A673 (cell line): ENCODE data around the gene ZFP30. TPM values are rescaled to one million over a fixed set of nuclear protein-coding genes. Genes with fewer than 3 reads are reported as not detected.

Source experiments
- BruUV-seq: library from RNA; stranded (reverse); fragments of 400-500 nt; replicated peaks from 2 replicates; lab custom pipeline; 2021; lab: Mats Ljungman, UMichigan
- CTCF ChIA-PET: fragments of 300-600 bp; sonication (Branson Sonifier 250); formaldehyde crosslinking; loops from one replicate; lab custom pipeline; 2022; ENCODE audit warnings: antibody characterized with exemption; lab: Charles Lee
- POLR2A ChIA-PET: fragments of 300-600 bp; sonication (Branson Sonifier 250); formaldehyde crosslinking; loops from one replicate; lab custom pipeline; 2022; ENCODE audit warnings: antibody characterized with exemption; ENCODE audit not compliant: low non-redundant PET; lab: Charles Lee
- DNase-seq: peaks from one replicate; pipeline ENCODE4 v3.0.0-alpha.2; 2015; ENCODE audit warnings: low spot score
- H3K27ac ChIP-seq: fragments of 200-600 bp; sonication (generic); 2 replicates; pipeline ENCODE4 v1.5.1; 2016; ENCODE audit warnings: mixed run types, low read depth, mild to moderate bottlenecking, mixed read lengths, antibody characterized with exemption, low read length; ENCODE audit not compliant: poor library complexity, severe bottlenecking
- H3K27me3 ChIP-seq: fragments of 200-600 bp; sonication (generic); replicated peaks from 2 replicates; pipeline ENCODE4 v1.6.1; 2017; ENCODE audit warnings: mixed run types, low read depth, mild to moderate bottlenecking, mixed read lengths, antibody characterized with exemption, low read length; ENCODE audit not compliant: insufficient read depth, poor library complexity
- H3K36me3 ChIP-seq: fragments of 200-600 bp; sonication (generic); 2 replicates; pipeline ENCODE4 v1.6.1; 2016; ENCODE audit warnings: mixed run types, mild to moderate bottlenecking, mixed read lengths, antibody characterized with exemption, low read length; ENCODE audit not compliant: insufficient read depth, poor library complexity, severe bottlenecking
- H3K4me1 ChIP-seq: fragments of 200-600 bp; sonication (generic); 2 replicates; pipeline ENCODE4 v1.6.1; 2017; ENCODE audit warnings: mixed run types, mild to moderate bottlenecking, mixed read lengths, antibody characterized with exemption, low read length; ENCODE audit not compliant: insufficient read depth, poor library complexity, severe bottlenecking
- H3K4me3 ChIP-seq: fragments of 200-600 bp; sonication (generic); 2 replicates; pipeline ENCODE4 v1.5.1; 2016; ENCODE audit warnings: low read depth, mixed run types, mild to moderate bottlenecking, mixed read lengths, low read length; ENCODE audit not compliant: poor library complexity, severe bottlenecking
- H3K9me3 ChIP-seq: fragments of 200-600 bp; sonication (generic); 2 replicates; pipeline ENCODE4 v1.6.1; 2016; ENCODE audit warnings: mixed run types, low read depth, mild to moderate bottlenecking, mixed read lengths, antibody characterized with exemption, low read length; ENCODE audit not compliant: poor library complexity, severe bottlenecking
- CTCF ChIP-seq: fragments of 300-800, 200-600 bp; sonication (generic); conservative IDR thresholded peaks from 2 replicates; pipeline ENCODE4 v1.5.1; 2017; ENCODE audit warnings: low read depth, mild to moderate bottlenecking, antibody characterized with exemption, low read length, moderate library complexity, mixed read lengths
- EZH2 ChIP-seq: fragments of 200-600 bp; sonication (generic); IDR thresholded peaks from 2 replicates; pipeline ENCODE4 v1.6.1; 2017; ENCODE audit warnings: borderline replicate concordance, low read depth, mild to moderate bottlenecking, mixed read lengths, antibody characterized with exemption, low read length; ENCODE audit not compliant: poor library complexity, severe bottlenecking
- intact Hi-C: fragments of 100-400 bp; cut with micrococcal nuclease; formaldehyde crosslinking; loops from one replicate; pipeline ENCODE4 v1.10.0; 2022; ENCODE audit not compliant: unreplicated experiment
- total RNA-seq: library from RNA; stranded (reverse); gene quantifications from 2 replicates; pipeline ENCODE4 v1.2.3, GENCODE V29; 2021

ZFP30 gene
- total RNA-seq, 1 experiment from 2014 or later, result 15.2 TPM

GRCh38 chr19:37565370-37565669 is 89.9 kb downstream of the ZFP30 start:
- Histone ChIP-seq H3K27ac (no peak overlapping the region), H3K9me3 (peaks cover 80% of the 10 kb centered on the region), H3K4me3 (no peak overlapping the region), H3K36me3 (peaks cover 13% of the 10 kb centered on the region), H3K4me1 (no peaks in the 10 kb centered on the region), H3K27me3 (no peaks in the 10 kb centered on the region)
- TF ChIP-seq CTCF (no peak), EZH2 (no peak)
- BruUV-seq, result no TSS peak
- POLR2A ChIA-PET, result no interaction called here
- DNase-seq, result no peak
- CTCF ChIA-PET, result no interaction called here
- intact Hi-C loops, result no loop called here

DNA sequence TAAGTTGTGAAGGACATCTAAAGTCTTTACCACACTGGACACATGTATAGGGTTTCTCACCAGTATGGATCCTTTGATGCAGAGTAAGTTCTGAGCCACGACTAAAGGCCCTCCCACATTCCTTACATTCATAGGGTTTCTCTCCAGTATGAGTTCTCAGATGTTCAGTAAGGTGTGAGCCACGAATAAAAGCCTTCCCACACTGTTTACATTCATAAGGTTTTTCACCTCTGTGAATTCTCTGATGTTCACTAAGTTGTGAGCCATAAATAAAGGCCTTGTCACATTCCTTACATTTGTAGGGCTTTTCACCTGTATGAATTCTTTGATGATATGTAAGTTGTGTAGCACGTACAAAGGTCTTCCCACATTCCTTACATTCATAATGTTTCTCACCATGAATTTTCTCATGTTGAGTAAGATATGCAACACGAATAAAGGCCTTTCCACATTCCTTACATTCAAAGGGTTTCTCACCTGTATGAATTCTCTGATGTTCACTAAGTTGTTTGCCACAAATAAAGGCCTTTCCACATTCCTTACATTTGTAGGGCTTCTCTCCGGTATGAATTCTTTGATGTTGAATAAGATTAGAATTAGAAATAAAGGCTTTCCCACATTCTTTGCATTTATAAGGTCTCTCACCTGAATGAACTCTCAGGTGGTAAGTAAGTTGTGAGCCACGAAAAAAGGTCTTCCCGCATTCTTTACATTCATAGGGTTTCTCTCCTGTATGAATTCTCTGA is 90.5 kb downstream of the ZFP30 start:
- no peak overlapping the region for H3K27ac ChIP-seq
- intact Hi-C loops, result no loop called here
- peaks cover 81% of the 10 kb centered on the region for H3K9me3 ChIP-seq
- no peaks in the 10 kb centered on the region for H3K27me3 ChIP-seq
- H3K4me1 ChIP-seq, result no peaks in the 10 kb centered on the region
- no TSS peak for BruUV-seq
- ChIA-PET POLR2A (no interaction called here), CTCF (no interaction called here)
- H3K36me3 ChIP-seq, result peaks cover 13% of the 10 kb centered on the region
- H3K4me3 ChIP-seq, result no peak overlapping the region
- TF ChIP-seq CTCF (no peak), EZH2 (no peak)
- DNase-seq, result no peak

Other genes with a start within 250 kb of the ZFP30 start
- 7.1 and 9.5 TPM in 2 replicates for gene ZNF569, start 188.0 kb downstream of the ZFP30 start, total RNA-seq
- 5.0 and 5.4 TPM in 2 replicates for gene ZNF570, start 186.1 kb downstream of the ZFP30 start, total RNA-seq
- gene ZNF793, start 148.5 kb downstream of the ZFP30 start, total RNA-seq, result 0.83 and 1.2 TPM in 2 replicates
- 2.6 and 3.9 TPM in 2 replicates for gene ZNF571, start 60.7 kb downstream of the ZFP30 start, total RNA-seq
- gene ZNF540, start 60.6 kb downstream of the ZFP30 start, total RNA-seq, result 0.24 and 0.59 TPM in 2 replicates
- gene ZNF607, start 64.3 kb upstream of the ZFP30 start, total RNA-seq, result 11.1 and 12.1 TPM in 2 replicates
- gene ZNF573, start 124.1 kb upstream of the ZFP30 start, total RNA-seq, result 5.0 and 8.7 TPM in 2 replicates